ENCODE results near the gene CYP46A1.
"Not testable (repeated sequence)": the region's sequence is repeated elsewhere in the genome, so short reads cannot be mapped to it uniquely, and the experiment has no call there.

CYP46A1 gene

GRCh38 chr14:99657645-99658155, 26.4 kb upstream of the CYP46A1 start:
- DNase-seq (ENCODE audit: low read depth in 1 of 2, low spot score in 1 of 2): no peak

GRCh38 chr14:99658218-99658845, 25.8 kb upstream of the CYP46A1 start:
- DNase-seq (ENCODE audit: low read depth in 1 of 2, low spot score in 1 of 2): no peak

- DNase-seq (ENCODE audit: low read depth in 1 of 2, low spot score in 1 of 2): no peak
These were observed 24.8 kb upstream of the CYP46A1 start for GRCh38 chr14:99659333-99659741.

- DNase-seq (ENCODE audit: low read depth in 1 of 2, low spot score in 1 of 2): no peak
These were observed 24.0 kb upstream of the CYP46A1 start for GRCh38 chr14:99660006-99660566.

- no peak for DNase-seq (ENCODE audit: low read depth in 1 of 2, low spot score in 1 of 2)
These were observed 23.3 kb upstream of the CYP46A1 start for GRCh38 chr14:99660794-99661193.

- DNase-seq (ENCODE audit: low read depth in 1 of 2, low spot score in 1 of 2): not testable (repeated sequence)
These were observed 22.9 kb upstream of the CYP46A1 start for GRCh38 chr14:99661206-99661605.

GRCh38 chr14:99662846-99663245, 21.3 kb upstream of the CYP46A1 start:
- no peak for DNase-seq (ENCODE audit: low read depth in 1 of 2, low spot score in 1 of 2)

GRCh38 chr14:99663386-99664057, 20.6 kb upstream of the CYP46A1 start:
- DNase-seq (ENCODE audit: low read depth in 1 of 2, low spot score in 1 of 2): no peak

GRCh38 chr14:99664058-99664936, 19.8 kb upstream of the CYP46A1 start:
- no peak for DNase-seq (ENCODE audit: low read depth in 1 of 2, low spot score in 1 of 2)

GRCh38 chr14:99664937-99665273, 19.2 kb upstream of the CYP46A1 start:
- DNase-seq (ENCODE audit: low read depth in 1 of 2, low spot score in 1 of 2): no peak

- DNase-seq (ENCODE audit: low read depth in 1 of 2, low spot score in 1 of 2): no peak
These were observed 17.6 kb upstream of the CYP46A1 start for GRCh38 chr14:99666533-99666932.

GRCh38 chr14:99667045-99667444, 17.1 kb upstream of the CYP46A1 start:
- no peak for DNase-seq (ENCODE audit: low read depth in 1 of 2, low spot score in 1 of 2)

GRCh38 chr14:99667821-99668220, 16.3 kb upstream of the CYP46A1 start:
- DNase-seq (ENCODE audit: low read depth in 1 of 2, low spot score in 1 of 2): no peak

- DNase-seq (ENCODE audit: low read depth in 1 of 2, low spot score in 1 of 2): no peak
These were observed 15.5 kb upstream of the CYP46A1 start for GRCh38 chr14:99668307-99669295.

- no peak for DNase-seq (ENCODE audit: low read depth in 1 of 2, low spot score in 1 of 2)
These were observed 13.5 kb upstream of the CYP46A1 start for GRCh38 chr14:99670361-99671234.

GRCh38 chr14:99671235-99672224, 12.6 kb upstream of the CYP46A1 start:
- DNase-seq (ENCODE audit: low read depth in 1 of 2, low spot score in 1 of 2): no peak

- DNase-seq (ENCODE audit: low read depth in 1 of 2, low spot score in 1 of 2): no peak
These were observed 11.4 kb upstream of the CYP46A1 start for GRCh38 chr14:99672506-99673304.
